GM21447 (cell line): ENCODE measurements around the gene MYO3A.

Source experiments
- ATAC-seq: cut with Tn5 transposase; IDR thresholded peaks from one replicate; pipeline ENCODE4 v1.9.1; 2021; ENCODE audit not compliant: unreplicated experiment

Gene MYO3A

DNA sequence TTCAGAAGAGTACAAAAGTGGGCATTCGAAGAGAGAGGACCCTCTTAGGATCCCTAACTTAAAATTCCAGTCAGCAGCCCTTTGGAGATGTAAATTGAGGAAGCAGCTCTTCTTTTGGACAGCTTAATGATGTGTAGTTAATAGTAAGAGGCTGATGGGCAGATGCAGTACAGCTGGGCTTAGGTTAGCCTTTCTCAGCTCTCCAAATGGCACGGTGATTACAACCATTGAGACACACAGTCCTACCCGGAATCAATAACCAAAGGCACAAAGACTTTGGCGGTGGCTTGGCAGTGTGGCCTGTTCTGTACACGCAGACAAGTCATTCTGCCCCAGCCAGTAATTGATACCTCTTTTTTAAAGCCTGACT, 309.3 kb downstream of the MYO3A start:
- ATAC-seq = no peak

DNA sequence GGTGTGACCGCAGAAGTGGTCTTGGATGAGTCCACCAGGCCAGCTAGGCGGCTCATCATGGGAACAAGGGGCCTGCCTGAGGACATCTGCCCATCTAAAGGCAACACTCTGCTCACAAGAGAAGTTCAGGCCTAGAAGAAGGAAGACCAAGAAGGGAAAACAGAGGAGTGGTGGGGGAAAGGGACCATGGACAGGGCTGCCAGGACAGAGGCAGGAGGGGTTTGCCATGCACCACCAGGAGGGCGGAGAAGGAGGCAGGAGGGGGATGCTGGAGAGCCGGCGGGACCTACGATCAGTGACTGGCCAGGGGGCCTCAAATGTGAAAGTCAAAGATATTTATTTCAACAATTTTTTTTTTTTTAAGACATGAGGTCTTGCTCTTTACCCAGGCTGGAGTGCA, 315.7 kb downstream of the MYO3A start:
- ATAC-seq = no peak

DNA sequence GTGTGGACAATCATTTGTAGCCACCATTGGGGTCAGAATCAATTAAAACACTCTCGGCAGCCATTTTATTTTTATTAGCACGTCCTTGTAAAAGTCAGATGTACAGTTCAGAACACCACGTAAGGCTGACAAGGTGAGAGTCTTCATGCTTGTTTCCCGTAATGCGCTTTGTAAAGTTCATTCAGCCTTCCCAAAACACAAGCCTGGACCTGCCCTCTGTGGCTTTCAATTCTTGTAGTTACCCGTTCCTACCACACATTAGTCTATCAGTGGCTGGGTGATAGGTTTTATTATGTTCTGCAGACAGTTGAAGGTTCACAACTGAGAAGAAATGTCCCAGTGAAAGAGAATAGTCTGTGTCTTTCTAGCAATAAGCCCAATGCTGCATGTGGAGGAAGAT, 317.9 kb downstream of the MYO3A start:
- no peak for ATAC-seq

DNA sequence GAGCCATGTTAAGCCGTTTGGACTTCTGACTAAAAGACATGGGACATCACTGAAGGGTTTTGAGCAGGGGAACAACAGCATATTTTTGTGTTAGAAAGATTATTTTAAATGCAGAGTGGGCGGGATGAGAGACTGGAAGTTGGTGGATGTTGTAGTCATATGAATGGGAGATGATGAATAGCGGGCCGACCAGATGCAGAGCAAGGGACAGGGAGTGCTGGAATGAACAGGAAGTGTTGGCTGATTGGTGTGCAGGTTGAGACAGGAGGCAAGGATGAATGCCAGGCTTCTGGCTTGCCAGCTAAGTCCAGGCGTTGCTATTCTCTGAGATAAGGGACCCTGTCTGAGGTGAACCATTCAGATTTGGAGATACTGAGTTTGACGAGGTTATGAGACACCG, 320.6 kb downstream of the MYO3A start:
- no peak for ATAC-seq

DNA sequence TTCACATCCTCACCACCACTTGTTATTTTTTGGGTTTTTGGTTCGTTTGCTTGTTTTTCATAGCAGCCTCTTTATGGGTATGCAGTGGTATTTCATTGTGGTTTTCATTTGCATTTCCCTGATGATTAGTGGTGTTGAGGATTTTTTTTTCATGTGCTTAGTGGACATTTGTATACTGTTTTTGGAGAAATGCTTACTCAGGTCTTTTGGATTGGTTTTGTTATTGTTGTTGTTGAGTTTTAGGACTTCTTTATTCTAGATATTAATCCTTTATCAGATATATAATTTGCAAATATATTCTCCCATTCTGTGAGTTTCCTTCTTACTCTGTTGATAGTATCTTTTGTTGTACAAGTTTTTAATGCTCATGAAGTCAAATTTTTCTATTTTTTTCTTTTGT, 325.3 kb downstream of the MYO3A start:
- no peak for ATAC-seq
